HG03064 (cell line): ENCODE measurements around the gene TMPRSS12.
"Not testable (repeated sequence)": the region's sequence is repeated elsewhere in the genome, so short reads cannot be mapped to it uniquely, and the experiment has no call there.

Experiments
- ATAC-seq: cut with Tn5 transposase; IDR thresholded peaks from one replicate; pipeline ENCODE4 v1.9.1; 2021; ENCODE audit warnings: low read depth; ENCODE audit not compliant: unreplicated experiment

TMPRSS12 gene, protein sequence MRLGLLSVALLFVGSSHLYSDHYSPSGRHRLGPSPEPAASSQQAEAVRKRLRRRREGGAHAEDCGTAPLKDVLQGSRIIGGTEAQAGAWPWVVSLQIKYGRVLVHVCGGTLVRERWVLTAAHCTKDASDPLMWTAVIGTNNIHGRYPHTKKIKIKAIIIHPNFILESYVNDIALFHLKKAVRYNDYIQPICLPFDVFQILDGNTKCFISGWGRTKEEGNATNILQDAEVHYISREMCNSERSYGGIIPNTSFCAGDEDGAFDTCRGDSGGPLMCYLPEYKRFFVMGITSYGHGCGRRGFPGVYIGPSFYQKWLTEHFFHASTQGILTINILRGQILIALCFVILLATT

GRCh38 chr12:50842637-50843493, at the start of gene TMPRSS12:
TMPRSS12 (plus strand) TSS chr12:50842926; CDS start chr12:50842965, 39 bp downstream.
- ATAC-seq = no peak

- no peak for ATAC-seq
Observed at GRCh38 chr12:50799908-50800307, 42.8 kb upstream of the TMPRSS12 start.

DNA sequence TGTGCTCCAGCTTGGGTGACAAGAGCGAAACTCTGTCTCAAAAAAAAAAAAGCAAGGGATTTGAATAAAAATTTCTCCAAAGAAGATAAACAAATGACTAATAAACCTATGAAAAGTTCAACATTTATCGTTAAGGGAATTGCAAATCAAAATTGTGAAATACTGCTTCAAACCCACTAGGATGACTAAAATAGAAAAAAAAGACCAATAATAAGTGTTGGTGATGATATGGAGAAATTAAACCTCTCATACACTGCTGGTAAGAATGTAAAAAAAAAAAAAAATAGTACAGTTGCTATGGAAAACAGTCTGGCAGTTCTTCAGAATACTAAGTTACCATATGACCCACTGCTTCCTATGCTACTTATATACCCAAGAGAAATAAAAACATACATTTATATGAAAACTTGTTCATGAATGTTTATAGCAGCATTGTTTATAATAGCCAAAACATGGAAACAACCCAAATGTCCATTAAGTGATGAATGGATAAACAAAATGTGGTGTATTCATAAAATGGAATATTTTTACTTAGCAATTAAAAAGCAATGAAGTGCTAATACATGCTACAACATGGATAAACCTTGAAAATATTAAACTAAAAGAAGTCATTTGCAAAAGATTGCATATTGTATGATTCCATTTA, 39.4 kb upstream of the TMPRSS12 start:
- no peak for ATAC-seq

- ATAC-seq = no peak
Observed at GRCh38 chr12:50806176-50806575, 36.5 kb upstream of the TMPRSS12 start.

GRCh38 chr12:50809131-50809530, 33.6 kb upstream of the TMPRSS12 start:
- ATAC-seq = not testable (repeated sequence)

DNA sequence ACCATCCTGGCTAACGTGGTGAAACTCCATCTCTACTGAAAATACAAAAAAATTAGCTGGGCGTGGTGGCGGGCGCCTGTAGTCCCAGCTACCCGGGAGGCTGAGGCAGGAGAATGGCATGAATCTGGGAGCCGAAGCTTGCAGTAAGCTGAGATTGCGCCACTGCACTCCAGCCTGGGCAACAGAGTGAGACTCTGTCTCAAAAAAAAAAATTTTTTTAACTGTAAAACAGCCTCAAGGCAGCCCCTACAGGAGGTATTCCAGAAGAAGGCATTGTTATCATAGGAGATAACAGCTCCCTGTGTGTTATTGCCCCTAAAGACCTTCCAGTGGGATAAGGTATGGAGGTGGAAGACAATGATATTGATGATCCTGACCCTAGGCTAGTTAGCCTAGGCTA, 27.8 kb upstream of the TMPRSS12 start:
- ATAC-seq = not testable (repeated sequence)

DNA sequence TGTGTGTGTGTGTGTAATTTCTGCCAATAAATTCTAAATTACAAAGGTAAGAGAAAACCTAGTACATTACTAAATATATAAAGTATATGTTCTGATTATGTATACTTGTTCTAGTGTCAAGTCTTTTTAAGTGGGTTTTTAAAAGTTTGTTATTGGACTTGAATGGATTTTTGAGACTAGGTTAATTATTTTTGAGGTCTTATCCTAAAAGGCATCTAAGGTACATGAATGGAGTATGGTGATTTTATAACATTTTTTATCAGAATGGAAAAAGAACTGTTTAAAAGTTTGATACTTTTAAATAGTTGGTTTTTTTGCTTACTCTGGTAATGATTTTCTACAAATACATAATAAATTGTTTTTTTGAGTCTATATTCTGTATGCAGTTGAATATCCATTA, 22.5 kb upstream of the TMPRSS12 start:
- ATAC-seq = no peak

GRCh38 chr12:50822082-50822481, 20.6 kb upstream of the TMPRSS12 start:
- no peak for ATAC-seq

GRCh38 chr12:50823724-50824123, 19.0 kb upstream of the TMPRSS12 start:
- ATAC-seq = not testable (repeated sequence)

DNA sequence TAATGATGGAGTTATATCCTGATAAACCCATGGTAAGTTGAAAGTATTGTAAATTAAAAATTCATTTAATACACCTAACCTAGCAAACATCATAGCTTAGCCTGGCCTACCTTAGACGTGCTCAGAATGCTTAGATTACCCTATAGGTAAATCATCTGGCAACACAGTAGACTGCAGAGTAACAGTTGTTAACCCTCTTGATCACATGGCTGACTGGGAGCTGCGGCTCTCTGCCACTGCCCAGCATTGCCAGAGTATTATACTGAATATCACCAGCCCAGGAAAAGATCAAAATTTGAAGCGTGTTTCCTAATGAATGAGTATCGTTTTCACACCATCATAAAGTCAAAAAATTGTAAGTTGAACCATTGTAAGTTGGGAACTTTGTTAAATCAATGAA, 17.8 kb upstream of the TMPRSS12 start:
- no peak for ATAC-seq

GRCh38 chr12:50825372-50825838, 17.3 kb upstream of the TMPRSS12 start:
- ATAC-seq = no peak

DNA sequence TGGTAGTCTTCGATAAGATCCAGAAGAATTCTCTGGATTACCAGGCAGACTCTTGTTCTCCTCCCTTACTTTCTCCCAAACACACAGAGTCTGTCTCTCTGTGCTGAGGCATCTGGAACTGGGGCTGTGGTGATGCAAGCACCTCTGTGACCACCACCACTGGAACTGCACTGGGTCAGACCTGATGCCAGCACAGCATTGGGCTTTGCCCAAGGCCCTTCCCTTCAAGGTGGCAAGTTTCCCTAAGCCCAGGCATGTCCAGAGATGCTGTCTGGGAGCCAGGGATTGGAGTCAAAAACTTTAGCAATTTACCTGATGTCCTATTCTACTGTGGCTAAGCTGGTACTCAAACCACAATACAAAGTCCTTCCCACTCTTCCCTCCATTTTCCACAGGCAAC, 14.6 kb upstream of the TMPRSS12 start:
- no peak for ATAC-seq

GRCh38 chr12:50828886-50829285, 13.8 kb upstream of the TMPRSS12 start:
- ATAC-seq = no peak

DNA sequence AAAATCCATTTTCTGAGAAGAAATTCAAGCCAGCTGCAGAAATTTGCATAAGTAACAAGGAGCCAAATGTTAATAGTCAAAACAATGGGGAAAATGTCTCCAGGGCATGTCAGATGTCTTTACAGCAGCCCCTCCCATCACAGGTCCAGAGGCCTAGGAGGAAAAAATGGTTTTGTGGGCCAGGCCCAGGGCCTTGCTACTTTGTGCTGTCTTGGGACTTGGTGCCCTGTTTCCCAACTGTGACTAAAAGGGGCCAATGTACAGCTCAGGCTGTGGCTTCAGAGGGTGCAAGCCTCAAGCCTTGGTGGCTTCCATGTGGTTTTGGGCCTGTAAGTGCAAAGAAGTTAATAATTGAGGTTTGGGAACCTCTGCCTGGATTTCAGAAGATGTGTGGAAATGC, 8.9 kb upstream of the TMPRSS12 start:
- ATAC-seq = not testable (repeated sequence)

DNA sequence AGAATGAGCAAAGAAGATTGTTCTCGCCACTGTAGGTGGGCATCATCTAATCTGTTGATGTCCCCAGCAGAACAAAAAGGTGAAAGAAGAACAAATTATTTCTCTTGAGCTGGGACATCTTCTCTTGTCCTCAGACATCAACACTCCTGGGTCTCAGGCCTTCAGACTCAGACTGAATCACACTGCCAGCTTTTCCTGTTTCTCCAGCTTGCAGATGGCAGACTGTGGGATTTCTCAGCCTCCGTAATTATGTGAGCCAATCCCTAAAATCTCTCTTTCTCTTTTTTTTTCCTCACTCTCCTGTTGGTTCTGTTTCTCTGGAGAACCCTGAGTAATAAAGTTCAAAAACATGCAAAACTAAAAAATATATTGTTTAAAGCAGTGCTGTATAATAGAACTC, 3.7 kb upstream of the TMPRSS12 start:
- ATAC-seq = no peak

GRCh38 chr12:50840809-50841487, 1.8 kb upstream of the TMPRSS12 start:
- no peak for ATAC-seq

DNA sequence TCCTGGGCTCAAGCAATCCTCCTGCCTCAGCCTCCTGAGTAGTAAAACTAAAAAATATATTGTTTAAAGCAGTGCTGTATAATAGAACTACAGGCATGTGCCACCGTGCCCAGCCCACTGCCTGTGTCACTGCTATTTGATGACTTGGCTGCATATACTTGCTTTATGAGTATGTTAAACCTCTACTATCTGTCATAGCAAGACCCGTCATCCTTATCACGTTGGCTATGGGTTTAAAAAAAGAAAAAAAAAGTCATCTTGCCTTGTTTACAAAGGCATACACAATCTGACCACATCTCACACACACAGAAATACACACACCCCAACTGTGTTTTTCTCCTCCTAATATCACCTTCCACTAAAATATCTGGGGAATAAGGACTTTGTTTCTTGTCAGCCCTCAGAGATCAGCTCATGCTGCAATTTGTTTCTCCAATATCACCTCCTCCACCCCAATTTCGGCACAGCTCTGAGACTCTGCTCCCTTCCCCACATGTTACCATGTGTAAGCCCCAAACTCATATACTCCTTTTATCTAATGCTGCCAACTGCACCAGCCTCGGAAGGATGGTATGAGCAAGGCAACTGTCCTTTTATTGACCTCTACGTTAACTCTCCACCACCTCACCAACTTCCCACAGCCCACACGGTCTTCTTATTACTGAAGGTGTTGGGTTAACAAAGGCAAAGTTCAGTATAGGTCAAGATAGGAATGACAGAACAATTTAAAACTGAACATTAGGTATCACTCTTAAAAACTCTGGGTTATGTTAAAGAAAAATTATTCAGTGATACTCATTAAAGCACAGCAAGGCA, 802 bp upstream of the TMPRSS12 start:
- no peak for ATAC-seq

DNA sequence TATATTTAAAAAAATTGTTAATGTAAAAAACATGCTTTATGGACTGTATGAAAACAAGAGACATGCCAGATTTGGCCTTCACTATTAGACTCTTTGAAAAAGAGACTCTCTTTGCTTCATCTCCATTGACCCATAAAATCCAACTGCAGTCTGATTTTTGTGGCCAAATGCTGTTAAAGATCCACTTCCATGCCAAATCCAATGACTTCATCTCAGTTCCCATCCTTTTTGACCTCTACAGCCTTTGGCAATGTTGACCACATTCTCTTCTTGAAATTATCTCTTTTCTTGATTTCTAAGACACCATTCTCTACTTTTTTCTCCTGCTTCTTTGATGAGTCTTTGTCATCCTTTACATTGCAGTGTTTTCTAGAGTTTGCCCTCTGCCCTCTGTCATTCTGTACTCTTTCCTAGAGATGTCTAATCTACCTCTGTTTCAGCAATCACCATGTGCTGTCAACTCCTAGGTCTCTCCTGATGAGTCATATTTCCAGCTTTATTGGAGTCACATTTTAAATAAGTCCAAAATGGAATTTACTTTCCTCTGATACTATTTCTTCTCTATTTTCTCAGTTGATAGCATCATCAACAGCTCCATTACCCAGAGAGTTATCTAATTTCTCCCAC, 2.4 kb downstream of the TMPRSS12 start:
- ATAC-seq = no peak

GRCh38 chr12:50848963-50849362, 6.2 kb downstream of the TMPRSS12 start:
- no peak for ATAC-seq
